Right kidney (tissue), 1 donor: ENCODE results near the gene ANKS1B.

Experiments
- DNase-seq: peaks from one replicate; pipeline ENCODE4 v3.0.0-alpha.2; 2016

Gene ANKS1B

DNA sequence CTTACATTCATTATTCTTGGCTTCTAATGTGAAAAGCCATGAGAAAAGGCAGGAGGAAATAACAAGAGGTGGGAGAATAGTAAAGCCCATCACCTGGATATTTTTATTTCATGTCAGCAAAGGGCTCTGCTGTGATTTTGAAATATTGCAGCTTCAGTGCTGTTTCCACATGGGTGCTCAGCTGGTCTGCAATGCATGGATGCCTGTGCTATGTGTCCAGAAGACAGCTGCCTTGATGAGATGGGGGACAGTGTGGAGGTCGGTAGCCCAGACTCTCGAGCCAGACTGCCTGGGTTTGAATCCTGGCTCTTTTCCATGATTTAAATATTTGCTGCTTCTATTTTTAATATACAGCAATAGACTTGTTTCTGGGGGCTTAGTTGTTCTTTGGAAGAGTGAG, 814.7 kb downstream of the ANKS1B start:
- DNase-seq: no peak

- DNase-seq: no peak
Measured at GRCh38 chr12:99157946-99158345, 826.8 kb downstream of the ANKS1B start.

- DNase-seq: no peak
Measured at GRCh38 chr12:99154983-99155336, 829.8 kb downstream of the ANKS1B start.

- DNase-seq: peak; percentile 60
Measured at GRCh38 chr12:99154216-99154982, 830.3 kb downstream of the ANKS1B start.

DNA sequence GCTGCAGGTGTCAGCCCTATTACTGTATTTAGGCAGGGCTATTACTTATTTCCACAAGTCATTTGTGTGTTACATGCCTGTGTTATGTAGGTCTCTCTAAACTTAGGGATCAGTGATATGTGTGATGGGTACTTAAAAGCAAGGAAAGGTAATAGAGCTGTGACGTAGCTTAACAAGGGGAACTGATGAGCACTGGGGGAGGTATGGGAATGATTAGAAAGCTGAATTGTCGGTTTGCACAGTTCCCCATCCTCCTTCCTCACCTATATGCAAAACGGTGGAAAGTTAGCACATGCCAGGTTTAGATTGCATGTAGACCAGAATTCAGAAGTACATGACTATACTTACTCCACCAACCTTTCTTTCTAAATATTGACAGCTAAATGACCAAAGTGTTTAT, 831.4 kb downstream of the ANKS1B start:
- no peak for DNase-seq

DNA sequence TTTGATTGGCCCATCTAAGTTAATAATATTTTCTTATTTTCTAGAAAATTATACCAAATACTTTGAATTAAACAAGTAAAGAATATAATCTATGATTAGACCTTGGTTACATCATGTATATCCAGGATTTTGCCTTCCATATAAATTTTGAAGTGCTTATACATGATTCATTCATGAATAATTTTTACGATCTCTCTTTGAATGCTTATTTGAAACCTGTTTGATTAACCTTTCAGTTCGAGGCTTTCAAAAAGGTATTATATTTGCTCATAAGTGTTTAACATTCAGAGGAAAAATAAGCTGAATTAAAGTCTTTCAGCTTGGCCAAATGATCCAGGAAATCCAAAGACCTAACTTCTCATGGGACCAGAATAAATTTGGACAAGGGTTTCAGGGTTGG, 832.4 kb downstream of the ANKS1B start:
- no peak for DNase-seq

- no peak for DNase-seq
Measured at GRCh38 chr12:99151744-99152143, 833.0 kb downstream of the ANKS1B start.

DNA sequence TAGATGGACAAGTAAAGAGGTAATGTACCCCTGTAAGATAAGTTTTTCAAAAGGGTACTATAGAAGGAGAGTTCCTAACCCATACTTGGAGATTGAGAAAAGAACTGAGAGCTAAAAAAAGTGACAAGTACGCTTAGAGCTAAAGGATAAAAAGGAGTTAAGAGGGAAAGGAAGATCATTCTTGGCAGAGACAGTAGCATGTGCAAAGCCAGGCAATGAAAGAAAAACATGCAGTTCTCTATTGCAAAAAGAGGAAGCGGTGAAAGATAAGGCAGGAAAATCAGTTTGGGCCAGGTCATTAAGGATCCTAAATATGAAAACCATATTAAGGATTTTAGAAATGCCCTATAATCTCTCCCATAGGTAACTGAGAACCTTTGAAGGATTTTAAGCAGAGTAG, 837.6 kb downstream of the ANKS1B start:
- no peak for DNase-seq

GRCh38 chr12:99146730-99147129, 838.0 kb downstream of the ANKS1B start:
- DNase-seq: no peak

DNA sequence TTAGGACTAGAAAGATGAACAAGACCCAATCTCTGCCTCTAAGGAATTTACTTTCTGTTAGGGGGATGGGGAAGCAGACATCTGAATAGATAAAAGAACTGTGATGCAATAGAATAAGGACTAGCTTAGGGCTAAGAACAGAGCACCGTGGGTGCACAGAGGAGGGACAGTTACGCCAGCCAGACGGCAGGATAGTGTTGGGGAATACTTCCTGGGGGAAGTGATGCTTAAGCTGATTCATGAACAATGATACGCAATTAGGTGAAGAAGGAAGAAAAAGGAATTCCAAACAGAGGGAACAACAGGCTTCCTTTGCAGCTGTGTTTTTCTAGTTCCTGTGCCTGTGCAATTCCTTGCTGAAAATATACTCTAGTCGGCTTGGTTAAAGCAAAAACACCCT, 838.6 kb downstream of the ANKS1B start:
- DNase-seq: no peak

DNA sequence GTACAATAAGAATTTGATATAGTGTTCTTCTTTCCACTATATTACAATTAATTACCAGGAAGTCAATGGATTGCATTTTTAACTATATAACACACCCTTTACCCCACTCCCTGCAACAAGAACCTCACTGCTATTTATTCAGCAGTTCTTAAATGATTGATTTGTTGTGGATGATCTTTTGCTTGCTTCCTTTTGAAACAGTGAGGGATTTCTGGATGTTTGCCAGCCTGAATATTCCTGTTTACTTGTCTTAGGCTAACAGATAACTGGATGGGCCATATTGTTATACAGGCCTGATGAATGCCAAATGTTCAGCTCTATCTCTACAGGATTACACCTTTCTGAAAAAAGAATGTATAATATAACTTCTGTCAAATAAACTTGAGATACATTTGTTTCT, 842.1 kb downstream of the ANKS1B start:
- DNase-seq: no peak

GRCh38 chr12:99140017-99140720, 844.6 kb downstream of the ANKS1B start:
- DNase-seq: no peak

DNA sequence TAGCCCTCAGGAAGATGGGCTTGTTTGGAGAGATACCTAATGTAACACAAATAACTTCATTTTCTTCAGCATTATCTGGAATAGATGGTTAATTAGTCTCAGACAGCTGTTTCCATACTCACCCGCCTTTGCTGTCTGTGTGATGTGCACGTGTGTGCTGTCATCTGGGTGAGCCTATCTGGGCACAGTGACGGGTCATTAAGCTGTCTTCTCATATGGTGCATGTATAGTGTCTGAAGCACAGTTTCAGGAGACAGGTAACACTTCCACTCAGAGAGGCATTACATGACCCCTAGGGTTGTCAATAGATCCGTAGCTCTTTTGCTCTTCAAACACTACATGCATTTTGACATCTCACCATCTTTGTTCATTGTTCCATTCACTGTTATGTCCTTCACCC, 846.3 kb downstream of the ANKS1B start:
- no peak for DNase-seq

DNA sequence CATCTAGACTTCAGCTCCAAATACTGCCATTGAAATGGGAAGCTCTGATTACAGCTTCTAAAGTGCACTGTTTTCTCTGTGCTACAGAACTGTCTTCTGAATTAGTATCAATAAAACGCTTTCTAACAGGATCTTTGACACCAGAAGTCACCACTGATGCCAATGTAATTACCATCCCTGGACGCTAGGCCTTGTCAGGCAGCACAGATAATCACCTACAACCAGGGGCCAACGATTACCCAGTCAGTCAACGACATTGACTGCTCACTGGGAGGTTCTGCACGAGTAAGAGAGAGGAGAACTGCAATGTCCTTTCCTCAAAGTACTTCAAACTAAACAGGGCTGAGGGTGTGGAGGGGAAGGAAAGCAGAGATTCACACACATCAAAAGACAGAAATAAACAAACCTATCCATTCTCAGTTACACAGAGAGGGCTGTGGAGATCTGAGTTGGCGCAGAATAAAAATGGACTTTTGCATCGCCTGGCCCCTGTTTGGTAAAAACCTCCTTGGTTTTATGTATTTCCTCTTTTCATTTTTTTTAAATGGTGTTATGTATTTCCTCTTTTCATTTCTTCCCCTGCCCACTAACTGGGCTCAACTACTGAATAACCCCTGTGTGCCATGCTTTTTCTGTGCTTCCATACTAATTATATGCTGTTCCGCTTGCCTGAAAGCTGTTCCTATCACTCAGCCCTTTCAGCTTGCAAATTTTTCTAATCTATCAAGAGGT, 847.4 kb downstream of the ANKS1B start:
- DNase-seq: no peak

DNA sequence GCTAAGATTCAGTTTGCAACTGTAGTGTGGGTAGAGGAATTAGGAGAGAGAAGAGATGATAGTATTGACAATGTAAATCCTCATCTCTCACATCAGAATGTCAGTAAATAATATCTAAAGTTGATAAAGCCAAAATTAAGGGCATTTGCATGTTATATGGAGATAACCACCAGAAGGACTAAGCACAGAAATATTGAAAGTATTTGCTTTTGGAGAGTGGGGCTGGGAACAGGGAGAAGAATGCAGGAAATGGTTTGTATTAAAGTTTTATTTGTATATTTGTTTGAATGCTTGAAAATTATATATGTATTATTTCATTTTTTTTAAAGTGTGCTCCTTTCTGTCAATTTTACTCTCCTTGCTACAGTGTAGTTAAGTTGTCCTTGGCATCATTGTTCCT, 848.2 kb downstream of the ANKS1B start:
- no peak for DNase-seq

GRCh38 chr12:99135376-99135775, 849.4 kb downstream of the ANKS1B start:
- DNase-seq: no peak

DNA sequence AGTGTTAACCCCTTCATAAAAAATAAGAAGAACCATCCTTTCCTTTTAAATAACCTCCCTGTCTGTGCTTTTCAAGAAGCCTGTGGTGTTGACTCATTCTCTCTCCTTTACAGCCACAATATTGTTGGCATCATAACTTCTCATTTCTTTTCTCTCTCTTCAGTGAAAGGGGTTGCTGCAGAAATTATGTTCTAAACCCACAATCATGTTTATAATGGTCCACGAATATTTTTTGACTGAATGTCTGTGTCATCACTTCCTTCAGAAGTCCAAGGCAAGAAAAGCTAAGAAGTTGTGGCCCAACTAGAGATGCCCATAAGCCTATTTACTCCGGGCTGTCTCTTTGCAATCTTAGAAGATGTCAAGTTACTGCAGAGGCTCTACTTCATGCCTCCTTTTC, 851.3 kb downstream of the ANKS1B start:
- DNase-seq: no peak

DNA sequence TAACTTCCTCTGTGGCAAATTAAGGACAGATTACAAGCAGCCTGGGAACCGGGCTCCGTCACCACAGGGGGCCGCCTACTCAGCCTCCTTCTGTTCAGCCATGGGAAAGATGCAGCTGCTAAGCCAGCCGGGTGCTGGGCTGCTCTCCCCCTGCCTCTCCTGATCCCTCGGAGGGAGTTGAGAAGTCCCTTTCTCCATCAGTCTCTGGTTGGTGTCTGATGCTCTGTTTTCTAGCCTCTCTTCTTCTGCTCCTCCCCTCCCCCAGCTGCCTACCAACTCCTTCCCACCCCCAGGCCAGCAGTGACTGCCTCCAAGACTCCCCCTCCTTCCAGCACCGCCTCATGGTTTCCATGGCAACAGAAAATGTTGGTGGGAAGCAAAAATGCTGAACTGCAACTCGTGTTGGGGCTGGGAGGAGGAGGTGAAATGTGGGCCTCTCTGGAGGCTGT, 853.0 kb downstream of the ANKS1B start:
- DNase-seq: no peak

DNA sequence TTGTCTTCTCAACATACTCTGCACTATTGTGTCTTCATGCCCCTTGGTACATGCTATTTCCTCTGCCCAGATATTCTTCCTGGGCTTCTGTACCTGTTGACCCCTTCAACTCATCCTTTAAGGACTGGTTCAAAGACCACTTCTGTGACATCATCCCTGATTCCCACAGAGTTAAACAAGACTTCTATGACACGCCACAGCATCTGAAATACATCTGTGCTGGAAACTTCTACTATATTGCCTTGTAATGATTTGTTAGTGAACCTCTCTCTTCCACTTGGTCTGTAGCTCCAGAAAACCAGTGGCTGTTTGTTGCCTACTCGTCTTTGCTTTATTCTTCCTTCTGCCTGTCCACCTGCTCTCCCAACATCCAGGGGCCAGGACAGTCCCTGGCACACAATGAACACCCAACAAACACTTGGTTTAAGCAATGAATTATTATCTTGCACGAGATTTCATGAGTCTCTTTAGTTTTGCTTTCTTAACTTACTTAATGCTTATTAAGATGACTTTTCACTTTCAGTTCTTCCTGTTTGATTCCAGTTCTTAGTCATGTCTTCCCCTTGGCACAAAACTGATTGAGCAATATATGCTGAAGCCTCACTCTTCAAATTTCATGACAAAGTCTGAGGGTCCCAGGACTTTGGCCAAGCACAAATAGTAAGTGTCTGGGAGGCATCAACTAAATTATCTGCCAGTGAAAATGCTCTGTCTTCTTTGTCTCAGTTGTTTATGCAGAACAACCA, 853.8 kb downstream of the ANKS1B start:
- no peak for DNase-seq

GRCh38 chr12:99128246-99128802, 856.4 kb downstream of the ANKS1B start:
- no peak for DNase-seq

GRCh38 chr12:99122959-99123358, 861.8 kb downstream of the ANKS1B start:
- no peak for DNase-seq

DNA sequence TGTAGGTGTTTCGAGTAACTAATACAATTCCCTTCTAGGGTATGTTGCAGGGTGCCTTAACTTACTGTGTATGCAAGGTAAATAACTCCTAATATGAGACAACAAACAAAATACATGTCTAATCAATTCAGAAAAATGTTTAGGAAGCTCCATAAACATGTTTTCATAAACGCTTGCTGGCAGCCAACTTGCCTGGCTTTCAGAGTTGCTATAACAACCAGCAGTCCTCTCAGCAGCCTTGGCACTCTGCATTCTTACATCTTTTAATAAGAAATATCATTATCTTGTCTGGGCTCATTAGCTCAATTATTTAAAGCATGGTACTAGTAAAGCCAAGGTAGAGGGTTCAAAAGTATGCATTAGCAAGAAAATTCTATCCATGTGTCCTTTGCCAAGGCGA, 862.2 kb downstream of the ANKS1B start:
- DNase-seq: no peak
